Gastrocnemius medialis (tissue), 4 donors: ENCODE data around the gene ENTPD8.

Experiments used
- CTCF ChIP-seq, 5 experiments: fragments of 450-650 bp in 3 of 5; fragments of 200-600 bp in 2 of 5; sonication (generic) in 2 of 5; IDR thresholded peaks in 4 of 5; conservative IDR thresholded peaks in 1 of 5; 1 replicate in 4 of 5; 2 replicates in 1 of 5; pipeline ENCODE4 v1.5.1; 2016 to 2019; ENCODE audit warnings: antibody characterized with exemption in 5 of 5, mild to moderate bottlenecking in 3 of 5, moderate library complexity in 3 of 5
- POLR2A ChIP-seq, 2 donors: fragments of 450-650 bp; IDR thresholded peaks; one replicate each; pipeline ENCODE4 v1.6.1; 2017; ENCODE audit warnings: antibody characterized with exemption in 2 of 2, mild to moderate bottlenecking in 2 of 2, moderate library complexity in 2 of 2

DNA sequence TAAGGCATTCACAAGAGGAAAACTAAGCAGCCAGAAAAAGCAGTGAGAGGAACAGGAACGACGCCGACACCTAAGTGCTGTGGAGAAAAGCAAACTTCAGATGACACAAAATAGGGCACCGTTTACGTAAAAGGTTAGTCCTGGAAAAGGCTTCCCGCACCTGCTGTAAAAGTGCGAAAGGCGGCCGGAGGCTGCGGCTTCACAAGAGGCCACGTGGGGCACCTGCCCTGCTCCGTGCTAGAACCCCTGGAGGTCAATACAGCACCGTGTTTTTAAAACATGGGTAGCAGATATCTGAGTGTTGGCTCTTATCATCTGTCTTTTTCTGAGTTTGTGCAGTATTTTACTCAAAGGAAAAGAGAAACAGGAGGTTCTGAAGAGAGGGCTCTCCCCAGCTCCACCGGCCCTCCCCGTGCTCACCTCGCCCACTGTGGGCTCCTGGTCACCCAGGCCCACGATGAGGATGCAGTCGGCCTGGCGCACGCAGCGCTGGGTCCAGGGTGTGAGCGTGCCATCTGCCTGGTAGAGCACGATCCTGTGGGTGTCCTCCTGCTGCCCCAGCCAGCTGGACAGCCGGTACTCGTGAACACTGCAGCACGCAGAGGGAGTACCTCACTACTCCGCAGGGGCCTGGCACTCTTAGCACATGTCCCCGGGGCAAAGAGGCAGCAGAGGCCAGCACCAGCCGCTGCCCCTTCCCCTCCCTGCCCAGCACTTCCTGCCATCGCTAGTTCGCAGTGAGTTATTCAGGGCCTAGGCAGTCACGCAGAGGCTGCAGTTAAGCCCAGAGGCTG, 38.9 kb upstream of the ENTPD8 start:
- TF ChIP-seq CTCF (IDR thresholded peaks at IDR 0.05 in 4 of 5, conservative IDR thresholded peaks at IDR 0.05 in 1 of 5) (no peak), POLR2A (IDR thresholded peaks at IDR 0.05) (no peak)
